ENCODE data around the gene DPM2. TPM values are rescaled to one million over a fixed set of nuclear protein-coding genes. Genes with fewer than 3 reads are reported as not detected.
A peak's percentile ranks its signal among the peaks of the same experiment; 100 is the strongest.

Gene DPM2
- total and polyA plus RNA-seq, 2 experiments from 2014 or later = 36.6 to 92.4 TPM

DNA sequence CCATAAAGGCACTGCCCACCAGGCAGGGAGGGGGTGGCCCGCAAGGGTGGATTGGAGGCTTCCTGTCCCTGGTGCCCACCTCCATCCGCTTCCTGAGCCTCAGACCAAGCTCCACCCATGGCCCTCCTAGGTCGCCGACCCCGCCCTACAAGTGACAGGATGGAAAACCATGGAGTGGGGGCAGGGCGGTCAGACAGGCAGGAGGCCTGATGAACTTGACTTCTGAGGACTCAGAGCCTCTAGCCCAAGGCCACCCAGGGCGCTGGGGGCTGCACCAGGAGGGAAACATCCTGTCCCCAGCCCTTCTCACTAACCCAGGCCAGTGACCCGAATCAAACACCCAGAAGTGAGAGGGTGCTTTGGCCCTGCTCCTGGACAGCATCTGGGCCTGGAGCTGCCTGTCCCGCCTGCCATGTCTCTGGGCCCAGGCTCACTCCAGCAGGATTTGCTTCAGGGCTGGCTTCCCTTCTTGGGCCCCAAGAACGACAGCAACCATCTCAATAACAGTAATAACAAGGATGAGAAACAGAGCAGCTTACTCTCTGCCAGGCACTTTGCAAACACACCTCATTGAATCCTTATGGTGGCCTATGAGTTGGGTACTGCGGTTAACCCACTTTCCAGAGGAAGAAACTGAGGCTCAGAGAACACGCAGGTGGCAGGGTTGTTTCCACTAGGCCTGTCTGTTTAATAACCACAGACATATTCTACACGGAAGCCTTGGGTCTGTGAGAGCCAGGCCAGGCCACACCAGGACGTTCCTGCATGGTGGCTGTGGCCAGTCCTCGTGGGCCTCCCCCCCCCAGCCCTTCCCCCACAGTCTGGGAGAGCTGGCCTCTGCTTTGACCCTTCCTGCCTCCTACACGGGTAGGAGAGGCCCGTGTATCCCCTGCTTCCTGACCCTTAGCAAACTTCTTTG is 33.8 kb downstream of the DPM2 start:
- Histone ChIP-seq H3K4me2 (peak overlapping the region; percentile 68), H3F3A (replicated peaks; ENCODE audit: low read depth) (peaks cover 19% of the 10 kb centered on the region), H3K27me3 (ENCODE audit: insufficient read depth) (peaks cover 5% of the 10 kb centered on the region; the same call in 1 of the 2 replicates), H3K79me2 (replicated peaks; ENCODE audit: insufficient read depth) (no peaks in the 10 kb centered on the region), H3K36me3 (ENCODE audit: insufficient read depth) (no peaks in the 10 kb centered on the region), H3K4me3 (peak overlapping the region; percentile 34), H3K27ac (ENCODE audit: low read depth) (peak overlapping the region; percentile 63; the same call in 1 of the 2 replicates), H4K20me1 (replicated peaks; ENCODE audit: insufficient read depth) (no peaks in the 10 kb centered on the region), H2AFZ (no peak overlapping the region), H3K9me2 (ENCODE audit: insufficient read depth) (no peaks in the 10 kb centered on the region), H3K4me1 (ENCODE audit: insufficient read depth) (peaks cover 28% of the 10 kb centered on the region)
- ATAC-seq (peak; percentile 33), DNase-seq (ENCODE audit: low spot score) (peak; percentile 88)
- Mint-ChIP-seq H3K27ac (peak overlapping the region; percentile 51), H3K4me1 (peaks cover 23% of the 10 kb centered on the region), H3K4me3 (peak overlapping the region; percentile 21; the same call in 2 of the 3 replicates), H3K27me3 (ENCODE audit: insufficient read depth, low read depth, poor library complexity) (peaks cover 11% of the 10 kb centered on the region), H3K36me3 (ENCODE audit: low read depth) (no peaks in the 10 kb centered on the region), H3K9me3 (no peaks in the 10 kb centered on the region)
- TF ChIP-seq STAT1 (IDR thresholded peaks at IDR 0.05; ENCODE audit: unreplicated experiment) (no peak), EZH2phosphoT487 (IDR thresholded peaks at IDR 0.05; ENCODE audit: unreplicated experiment) (no peak), POLR2AphosphoS5 (IDR thresholded peaks at IDR 0.05; ENCODE audit: low read depth) (peak; percentile 44; the same call in 1 of the 2 replicates), NANOG (IDR thresholded peaks at IDR 0.05; ENCODE audit: borderline replicate concordance) (no peak), JUNB (IDR thresholded peaks at IDR 0.05; ENCODE audit: unreplicated experiment) (no peak), ZNF114 (CRISPR knock-in tag; IDR thresholded peaks at IDR 0.05) (no peak), CTCF (conservative IDR thresholded peaks at IDR 0.05; ENCODE audit: low read depth in 2 of 2) (no peak), CREB1 (CRISPR knock-in tag; IDR thresholded peaks at IDR 0.05; ENCODE audit: low read depth) (0 out of 2 replicates have a peak, but pooled peaks have one; percentile 23), EZH2 (IDR thresholded peaks at IDR 0.05; ENCODE audit: low read depth, unreplicated experiment) (no peak), ZNF331 (CRISPR knock-in tag; IDR thresholded peaks at IDR 0.05; ENCODE audit: low read depth) (no peak), ETS1 (IDR thresholded peaks at IDR 0.05) (peak; percentile 45; the same call in 1 of the 2 replicates), REST (IDR thresholded peaks at IDR 0.05; ENCODE audit: unreplicated experiment) (peak; percentile 6)
- TF ChIP-seq, protein P1, sequence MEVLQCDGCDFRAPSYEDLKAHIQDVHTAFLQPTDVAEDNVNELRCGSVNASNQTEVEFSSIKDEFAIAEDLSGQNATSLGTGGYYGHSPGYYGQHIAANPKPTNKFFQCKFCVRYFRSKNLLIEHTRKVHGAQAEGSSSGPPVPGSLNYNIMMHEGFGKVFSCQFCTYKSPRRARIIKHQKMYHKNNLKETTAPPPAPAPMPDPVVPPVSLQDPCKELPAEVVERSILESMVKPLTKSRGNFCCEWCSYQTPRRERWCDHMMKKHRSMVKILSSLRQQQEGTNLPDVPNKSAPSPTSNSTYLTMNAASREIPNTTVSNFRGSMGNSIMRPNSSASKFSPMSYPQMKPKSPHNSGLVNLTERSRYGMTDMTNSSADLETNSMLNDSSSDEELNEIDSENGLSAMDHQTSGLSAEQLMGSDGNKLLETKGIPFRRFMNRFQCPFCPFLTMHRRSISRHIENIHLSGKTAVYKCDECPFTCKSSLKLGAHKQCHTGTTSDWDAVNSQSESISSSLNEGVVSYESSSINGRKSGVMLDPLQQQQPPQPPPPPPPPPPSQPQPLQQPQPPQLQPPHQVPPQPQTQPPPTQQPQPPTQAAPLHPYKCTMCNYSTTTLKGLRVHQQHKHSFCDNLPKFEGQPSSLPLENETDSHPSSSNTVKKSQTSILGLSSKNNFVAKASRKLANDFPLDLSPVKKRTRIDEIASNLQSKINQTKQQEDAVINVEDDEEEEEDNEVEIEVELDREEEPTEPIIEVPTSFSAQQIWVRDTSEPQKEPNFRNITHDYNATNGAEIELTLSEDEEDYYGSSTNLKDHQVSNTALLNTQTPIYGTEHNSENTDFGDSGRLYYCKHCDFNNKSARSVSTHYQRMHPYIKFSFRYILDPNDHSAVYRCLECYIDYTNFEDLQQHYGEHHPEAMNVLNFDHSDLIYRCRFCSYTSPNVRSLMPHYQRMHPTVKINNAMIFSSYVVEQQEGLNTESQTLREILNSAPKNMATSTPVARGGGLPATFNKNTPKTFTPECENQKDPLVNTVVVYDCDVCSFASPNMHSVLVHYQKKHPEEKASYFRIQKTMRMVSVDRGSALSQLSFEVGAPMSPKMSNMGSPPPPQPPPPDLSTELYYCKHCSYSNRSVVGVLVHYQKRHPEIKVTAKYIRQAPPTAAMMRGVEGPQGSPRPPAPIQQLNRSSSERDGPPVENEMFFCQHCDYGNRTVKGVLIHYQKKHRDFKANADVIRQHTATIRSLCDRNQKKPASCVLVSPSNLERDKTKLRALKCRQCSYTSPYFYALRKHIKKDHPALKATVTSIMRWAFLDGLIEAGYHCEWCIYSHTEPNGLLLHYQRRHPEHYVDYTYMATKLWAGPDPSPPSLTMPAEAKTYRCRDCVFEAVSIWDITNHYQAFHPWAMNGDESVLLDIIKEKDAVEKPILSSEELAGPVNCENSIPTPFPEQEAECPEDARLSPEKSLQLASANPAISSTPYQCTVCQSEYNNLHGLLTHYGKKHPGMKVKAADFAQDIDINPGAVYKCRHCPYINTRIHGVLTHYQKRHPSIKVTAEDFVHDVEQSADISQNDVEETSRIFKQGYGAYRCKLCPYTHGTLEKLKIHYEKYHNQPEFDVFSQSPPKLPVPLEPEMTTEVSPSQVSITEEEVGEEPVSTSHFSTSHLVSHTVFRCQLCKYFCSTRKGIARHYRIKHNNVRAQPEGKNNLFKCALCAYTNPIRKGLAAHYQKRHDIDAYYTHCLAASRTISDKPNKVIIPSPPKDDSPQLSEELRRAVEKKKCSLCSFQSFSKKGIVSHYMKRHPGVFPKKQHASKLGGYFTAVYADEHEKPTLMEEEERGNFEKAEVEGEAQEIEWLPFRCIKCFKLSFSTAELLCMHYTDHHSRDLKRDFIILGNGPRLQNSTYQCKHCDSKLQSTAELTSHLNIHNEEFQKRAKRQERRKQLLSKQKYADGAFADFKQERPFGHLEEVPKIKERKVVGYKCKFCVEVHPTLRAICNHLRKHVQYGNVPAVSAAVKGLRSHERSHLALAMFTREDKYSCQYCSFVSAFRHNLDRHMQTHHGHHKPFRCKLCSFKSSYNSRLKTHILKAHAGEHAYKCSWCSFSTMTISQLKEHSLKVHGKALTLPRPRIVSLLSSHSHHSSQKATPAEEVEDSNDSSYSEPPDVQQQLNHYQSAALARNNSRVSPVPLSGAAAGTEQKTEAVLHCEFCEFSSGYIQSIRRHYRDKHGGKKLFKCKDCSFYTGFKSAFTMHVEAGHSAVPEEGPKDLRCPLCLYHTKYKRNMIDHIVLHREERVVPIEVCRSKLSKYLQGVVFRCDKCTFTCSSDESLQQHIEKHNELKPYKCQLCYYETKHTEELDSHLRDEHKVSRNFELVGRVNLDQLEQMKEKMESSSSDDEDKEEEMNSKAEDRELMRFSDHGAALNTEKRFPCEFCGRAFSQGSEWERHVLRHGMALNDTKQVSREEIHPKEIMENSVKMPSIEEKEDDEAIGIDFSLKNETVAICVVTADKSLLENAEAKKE (CRISPR knock-in tag; IDR thresholded peaks at IDR 0.05) = no peak
